Fibroblast of lung (primary cell): ENCODE measurements around the gene GPR27. TPM values are rescaled to one million over a fixed set of nuclear protein-coding genes. Genes with fewer than 3 reads are reported as not detected.

ENCODE experiments used
- DNase-seq, 2 donors: peaks; one replicate each; pipeline versions ENCODE4 v3.0.0 to v3.0.0-alpha.2; 2010; ENCODE audit warnings: low read depth in 2 of 2
- H2AFZ ChIP-seq: 2 replicates; pipeline ENCODE4 v1.5.1; 2012; ENCODE audit warnings: low read length, control low read depth, inconsistent platforms
- H3K27ac ChIP-seq: 2 replicates; pipeline ENCODE4 v1.5.1; 2011; ENCODE audit warnings: low read length, control low read depth; ENCODE audit not compliant: insufficient read depth
- H3K27me3 ChIP-seq: 2 replicates; pipeline ENCODE4 v1.5.1; 2011; ENCODE audit warnings: mild to moderate bottlenecking, low read length; ENCODE audit not compliant: control insufficient read depth, insufficient read depth
- H3K36me3 ChIP-seq: 2 replicates; pipeline ENCODE4 v1.5.1; 2011; ENCODE audit warnings: low read length; ENCODE audit not compliant: control insufficient read depth, insufficient read depth
- H3K4me1 ChIP-seq: 2 replicates; pipeline ENCODE4 v1.5.1; 2011; ENCODE audit warnings: low read length; ENCODE audit not compliant: control insufficient read depth, insufficient read depth; ENCODE audit errors: extremely low read depth
- H3K4me2 ChIP-seq: 2 replicates; pipeline ENCODE4 v1.5.1; 2011; ENCODE audit warnings: low read length, control low read depth; ENCODE audit not compliant: insufficient read depth; ENCODE audit errors: extremely low read depth
- H3K4me3 ChIP-seq, 4 experiments: fragments of 200-600 bp in 1 of 4; sonication (generic) in 1 of 4; replicated peaks in 1 of 4; 2 replicates each; pipeline ENCODE4 v1.5.1; 2011 to 2016; ENCODE audit warnings: low read length in 4 of 4, low read depth in 3 of 4, mild to moderate bottlenecking in 3 of 4, control low read depth in 2 of 4, inconsistent platforms in 1 of 4, mixed read lengths in 1 of 4; ENCODE audit not compliant: insufficient read depth in 1 of 4; ENCODE audit errors: control extremely low read depth in 1 of 4
- H3K79me2 ChIP-seq: 2 replicates; pipeline ENCODE4 v1.5.1; 2012; ENCODE audit warnings: mild to moderate bottlenecking, low read length, inconsistent platforms; ENCODE audit not compliant: control insufficient read depth, insufficient read depth
- H3K9ac ChIP-seq: 2 replicates; pipeline ENCODE4 v1.5.1; 2011; ENCODE audit warnings: mild to moderate bottlenecking, low read length, control low read depth; ENCODE audit not compliant: insufficient read depth
- H3K9me3 ChIP-seq: 2 replicates; pipeline ENCODE4 v1.5.1; 2012; ENCODE audit warnings: low read depth, low read length; ENCODE audit not compliant: control insufficient read depth, insufficient read depth
- H4K20me1 ChIP-seq: 2 replicates; pipeline ENCODE4 v1.5.1; 2011; ENCODE audit warnings: low read length; ENCODE audit not compliant: control insufficient read depth, insufficient read depth; ENCODE audit errors: extremely low read depth
- CTCF ChIP-seq, 2 donors: IDR thresholded peaks in 1 of 2; conservative IDR thresholded peaks in 1 of 2; 1 replicate in 1 of 2; 2 replicates in 1 of 2; pipeline ENCODE4 v1.5.1; 2011 to 2012; ENCODE audit warnings: low read length in 2 of 2, control low read depth in 1 of 2, inconsistent platforms in 1 of 2, low read depth in 1 of 2, mild to moderate bottlenecking in 1 of 2
- EZH2 ChIP-seq: IDR thresholded peaks from 2 replicates; pipeline ENCODE4 v1.5.1; 2012; ENCODE audit warnings: low read length, control low read depth, mild to moderate bottlenecking; ENCODE audit errors: missing control alignments
- polyA minus RNA-seq: library from RNA; depleted of rRNA, polyadenylated mRNA; stranded (reverse); fragments of >200 nt; gene quantifications from 2 replicates; pipeline ENCODE4 v1.2.3, GENCODE V29; 2011; ENCODE audit warnings: low replicate concordance
- polyA plus RNA-seq, 2 donors: library from polyadenylated mRNA; depleted of rRNA in 1 of 2; stranded (reverse) in 1 of 2; unstranded in 1 of 2; fragments of >200 nt; gene quantifications; 2 replicates each; pipeline ENCODE4 v1.2.1, GENCODE V29; 2011 to 2012; ENCODE audit warnings: missing spikeins in 1 of 2
- total RNA-seq: library from RNA; depleted of rRNA; stranded (reverse); fragments of >200 nt; gene quantifications from 2 replicates; pipeline ENCODE4 v1.2.1, GENCODE V29; 2014

GPR27 gene
- total RNA-seq (under 0.01 TPM in 1 of 2 replicates, not detected in the other), polyA plus RNA-seq (not detected in 2 replicates), polyA minus RNA-seq (not detected in 2 replicates)
- polyA plus RNA-seq (2012) = not detected in 2 replicates

- Histone ChIP-seq H3K79me2 (no peaks in the 10 kb centered on the region), H3K9me3 (no peaks in the 10 kb centered on the region), H3K4me1 (no peaks in the 10 kb centered on the region), H3K9ac (no peak within 1 kb of the TSS), H3K4me2 (no peak within 1 kb of the TSS), H4K20me1 (no peaks in the 10 kb centered on the region), H2AFZ (no peak within 1 kb of the TSS), H3K27me3 (peaks cover 27% of the 10 kb centered on the region), H3K27ac (no peak within 1 kb of the TSS), H3K36me3 (no peaks in the 10 kb centered on the region), H3K4me3 (no peak within 1 kb of the TSS)
- peak; percentile 29 to 53 for DNase-seq
- peak; percentile 66 for TF ChIP-seq EZH2
- TF ChIP-seq CTCF (conservative IDR thresholded peaks at IDR 0.05 in 1 of 2, IDR thresholded peaks at IDR 0.05 in 1 of 2; ENCODE audit: low read depth in 1 of 2, low read length in 2 of 2) = no peak
These were observed at the start of gene GPR27 for GRCh38 chr3:71753701-71754609. Gene GPR27 (plus strand): TSS chr3:71753855. CDS start chr3:71754050, 195 bp downstream.

- Histone ChIP-seq H4K20me1 (no peaks in the 10 kb centered on the region), H3K4me3 (no peak overlapping the region), H3K9ac (no peak overlapping the region), H3K79me2 (no peaks in the 10 kb centered on the region), H3K9me3 (no peaks in the 10 kb centered on the region), H3K27me3 (no peaks in the 10 kb centered on the region), H3K4me2 (no peak overlapping the region), H3K4me1 (no peaks in the 10 kb centered on the region), H2AFZ (no peak overlapping the region), H3K27ac (no peak overlapping the region), H3K36me3 (no peaks in the 10 kb centered on the region)
- no peak for DNase-seq
- TF ChIP-seq CTCF (conservative IDR thresholded peaks at IDR 0.05 in 1 of 2, IDR thresholded peaks at IDR 0.05 in 1 of 2; ENCODE audit: low read depth in 1 of 2, low read length in 2 of 2) = no peak
- TF ChIP-seq EZH2 = no peak
These were observed 48.7 kb upstream of the GPR27 start for GRCh38 chr3:71704915-71705314.

- Histone ChIP-seq H3K27ac (no peak overlapping the region), H3K4me2 (no peak overlapping the region), H3K4me3 (no peak overlapping the region), H3K27me3 (no peaks in the 10 kb centered on the region), H3K9me3 (no peaks in the 10 kb centered on the region), H3K36me3 (no peaks in the 10 kb centered on the region), H4K20me1 (no peaks in the 10 kb centered on the region), H3K4me1 (no peaks in the 10 kb centered on the region), H2AFZ (no peak overlapping the region), H3K9ac (no peak overlapping the region), H3K79me2 (no peaks in the 10 kb centered on the region)
- no peak for DNase-seq
- TF ChIP-seq CTCF (conservative IDR thresholded peaks at IDR 0.05 in 1 of 2, IDR thresholded peaks at IDR 0.05 in 1 of 2; ENCODE audit: low read depth in 1 of 2, low read length in 2 of 2) (no peak), EZH2 (no peak)
These were observed 48.0 kb upstream of the GPR27 start for GRCh38 chr3:71705681-71706080.
